Progenitor cell of endocrine pancreas (in vitro differentiated cells): Measurements from ENCODE around the gene MYBPC2. TPM values are rescaled to one million over a fixed set of nuclear protein-coding genes. Genes with fewer than 3 reads are reported as not detected.

Experiments
- DNase-seq: peaks from one replicate; pipeline ENCODE4 v3.0.0; 2021; ENCODE audit warnings: low spot score; ENCODE audit not compliant: unreplicated experiment
- H3K27ac Mint-ChIP-seq: 2 replicates; pipeline ENCODE4 v1.8.0; 2021; ENCODE audit warnings: mild to moderate bottlenecking, moderate library complexity, mixed read lengths
- H3K27me3 Mint-ChIP-seq: 2 replicates; pipeline ENCODE4 v1.8.0; 2021; ENCODE audit warnings: mixed read lengths
- H3K36me3 Mint-ChIP-seq: 2 replicates; pipeline ENCODE4 v1.8.0; 2022; ENCODE audit warnings: mixed read lengths; ENCODE audit not compliant: insufficient read depth
- H3K4me1 Mint-ChIP-seq: 2 replicates; pipeline ENCODE4 v1.8.0; 2021; ENCODE audit warnings: low read depth, mixed read lengths
- H3K4me3 Mint-ChIP-seq: 2 replicates; pipeline ENCODE4 v1.8.0; 2021; ENCODE audit warnings: low read depth, mild to moderate bottlenecking, moderate library complexity, mixed read lengths
- H3K9me3 Mint-ChIP-seq: 2 replicates; pipeline ENCODE4 v1.8.0; 2021; ENCODE audit warnings: low read depth, mixed read lengths
- CTCF ChIP-seq: fragments of 200-600 bp; sonication (generic); IDR thresholded peaks from one replicate; pipeline ENCODE4 v1.5.0; 2021; ENCODE audit warnings: antibody characterized with exemption, mild to moderate bottlenecking; ENCODE audit not compliant: unreplicated experiment
- total RNA-seq: library from RNA; stranded (reverse); gene quantifications from 2 replicates; pipeline ENCODE4 v1.2.1, GENCODE V29; 2021

The MYBPC2 gene
- total RNA-seq, 1 donor from 2014 or later, result 1.6 TPM

- H3K4me3 Mint-ChIP-seq, result peak overlapping the region; percentile 94
- H3K27me3 Mint-ChIP-seq, result no peaks in the 10 kb centered on the region
- peak overlapping the region; percentile 35 for H3K27ac Mint-ChIP-seq
- TF ChIP-seq CTCF, result no peak
- peaks cover 9% of the 10 kb centered on the region for H3K4me1 Mint-ChIP-seq
- H3K36me3 Mint-ChIP-seq, result peaks cover 11% of the 10 kb centered on the region
- no peak for DNase-seq
- no peaks in the 10 kb centered on the region for H3K9me3 Mint-ChIP-seq
Measured at GRCh38 chr19:50477751-50478515, 45.2 kb downstream of the MYBPC2 start.

- Mint-ChIP-seq H3K27ac (peak overlapping the region; percentile 73), H3K27me3 (no peaks in the 10 kb centered on the region), H3K9me3 (no peaks in the 10 kb centered on the region), H3K36me3 (peaks cover 11% of the 10 kb centered on the region), H3K4me3 (peak overlapping the region; percentile 43), H3K4me1 (peaks cover 9% of the 10 kb centered on the region)
- peak; percentile 61 for TF ChIP-seq CTCF
- DNase-seq, result no peak
Measured at GRCh38 chr19:50478901-50479715, 46.4 kb downstream of the MYBPC2 start.

- Mint-ChIP-seq H3K36me3 (peaks cover 11% of the 10 kb centered on the region), H3K4me1 (peaks cover 9% of the 10 kb centered on the region), H3K4me3 (no peak overlapping the region), H3K9me3 (no peaks in the 10 kb centered on the region), H3K27me3 (no peaks in the 10 kb centered on the region), H3K27ac (no peak overlapping the region)
- no peak for DNase-seq
- TF ChIP-seq CTCF, result no peak
Measured at GRCh38 chr19:50479761-50480251, 47.1 kb downstream of the MYBPC2 start.

- H3K4me3 Mint-ChIP-seq, result no peak overlapping the region
- peaks cover 16% of the 10 kb centered on the region for H3K36me3 Mint-ChIP-seq
- no peak for DNase-seq
- H3K9me3 Mint-ChIP-seq, result no peaks in the 10 kb centered on the region
- no peaks in the 10 kb centered on the region for H3K27me3 Mint-ChIP-seq
- no peak overlapping the region for H3K27ac Mint-ChIP-seq
- TF ChIP-seq CTCF, result no peak
- H3K4me1 Mint-ChIP-seq, result peaks cover 9% of the 10 kb centered on the region
Measured at GRCh38 chr19:50480281-50481111, 47.8 kb downstream of the MYBPC2 start.
